ENCODE results near the gene SAMD4B.

Gene SAMD4B

DNA sequence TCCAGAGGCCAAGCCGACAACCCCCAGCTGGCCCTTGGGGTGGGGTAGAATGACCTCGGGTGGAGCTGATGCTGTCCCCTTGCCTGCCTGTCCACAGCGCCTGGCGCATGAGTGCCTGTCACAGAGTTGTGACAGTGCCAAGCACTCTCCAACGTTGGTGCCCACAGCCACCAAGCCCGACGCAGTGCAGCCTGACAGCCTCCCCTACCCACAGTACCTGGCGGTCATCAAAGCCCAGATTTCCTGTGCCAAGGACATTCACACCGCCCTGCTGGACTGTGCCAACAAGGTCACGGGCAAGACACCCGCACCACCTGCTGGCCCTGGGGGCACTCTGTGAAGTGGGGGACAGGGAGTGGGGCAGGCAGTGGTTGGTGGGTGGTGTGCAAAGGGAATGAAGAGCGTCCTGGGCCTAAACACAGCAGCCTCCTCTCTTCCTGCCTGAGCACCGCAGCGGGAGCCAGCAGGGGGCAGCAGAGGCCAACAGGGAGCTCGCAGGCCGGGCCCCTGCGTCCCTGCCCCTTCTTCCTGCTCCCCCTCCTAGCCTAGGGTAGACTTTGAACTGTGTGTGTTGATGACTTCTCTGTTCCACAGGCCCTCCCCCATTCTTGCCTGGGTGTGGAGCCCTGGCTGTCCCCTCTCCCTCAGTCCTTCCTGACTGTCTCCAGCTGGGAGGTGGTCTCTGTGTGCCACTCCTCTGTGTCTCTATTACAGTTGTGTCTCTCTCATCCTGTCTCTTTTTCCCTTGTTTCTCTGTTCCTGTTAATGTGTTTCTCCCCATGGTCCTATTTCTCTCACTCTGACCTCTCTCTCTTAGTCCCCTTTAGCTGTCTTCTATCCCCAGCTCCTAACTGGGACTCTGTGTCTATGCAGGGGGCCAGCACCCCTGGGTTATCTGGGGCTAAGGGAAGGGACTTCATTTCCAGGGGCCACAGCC, 55.4 kb downstream of the SAMD4B start:
- DNase-seq = peak; percentile 89

DNA sequence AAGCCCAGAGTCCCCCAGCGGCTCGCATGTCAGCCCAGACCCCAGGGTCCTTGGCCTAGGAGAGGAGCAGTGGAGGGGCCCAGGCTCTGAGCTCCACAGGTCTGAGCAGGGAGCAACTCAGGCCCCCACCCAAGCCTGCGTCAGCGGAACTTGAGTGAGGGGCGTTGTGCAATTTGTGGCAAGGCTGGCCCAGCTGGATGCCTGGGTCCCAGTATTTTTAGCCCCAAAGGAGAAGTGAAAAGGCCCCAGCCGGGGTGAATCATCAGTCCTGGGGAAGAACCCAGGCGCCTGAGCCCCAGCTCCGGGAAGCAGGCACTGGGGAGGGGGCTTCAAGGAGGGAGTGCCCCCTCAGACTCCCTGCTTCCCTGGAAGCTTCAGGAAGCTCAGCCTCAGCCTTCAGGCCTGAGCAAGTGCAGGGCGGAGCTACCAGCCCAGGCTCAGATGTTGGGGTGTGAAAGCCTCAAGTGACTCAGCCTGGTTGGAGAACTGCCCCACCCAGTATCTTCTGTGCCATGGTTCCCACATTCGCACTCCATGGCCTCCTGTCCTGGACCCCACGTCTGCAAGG, 56.2 kb downstream of the SAMD4B start:
- DNase-seq = peak; percentile 84

DNA sequence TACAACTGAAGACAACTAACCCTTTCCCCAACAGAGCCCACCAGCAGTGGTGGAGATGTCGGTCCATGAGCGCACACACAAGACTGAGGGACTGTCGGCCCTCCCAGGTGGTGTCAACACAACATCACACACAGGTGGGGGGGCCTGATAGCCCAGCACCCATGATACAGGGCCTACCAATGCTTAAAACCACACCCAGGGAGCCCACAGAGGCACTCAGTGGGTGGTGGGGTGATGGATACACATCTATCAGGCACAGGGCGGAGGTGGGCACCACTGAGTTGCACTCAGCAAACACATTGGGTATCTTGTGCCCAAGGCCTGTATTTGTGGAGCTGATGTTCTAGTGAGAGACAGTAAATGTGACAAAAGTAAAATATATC, 57.4 kb downstream of the SAMD4B start:
- no peak for DNase-seq

DNA sequence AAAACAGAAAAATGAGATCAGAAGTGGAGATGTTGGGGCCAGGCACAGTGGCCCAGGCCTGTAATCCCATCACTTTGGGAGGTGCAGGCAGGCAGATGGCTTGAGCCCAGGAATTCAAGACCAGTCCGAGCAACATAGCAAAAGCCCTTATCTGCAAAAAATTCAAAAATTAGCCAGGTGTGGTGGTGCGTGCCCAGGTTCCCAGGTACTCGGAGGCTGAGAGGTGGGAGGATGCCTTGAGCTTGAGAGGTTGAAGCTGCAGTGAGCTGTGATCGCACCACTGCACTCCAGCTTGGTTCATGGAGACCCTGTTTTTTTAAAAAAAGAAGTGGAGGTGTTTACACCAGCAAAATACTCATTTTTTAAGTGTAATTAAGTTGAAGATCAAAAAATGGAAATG, 57.8 kb downstream of the SAMD4B start:
- no peak for DNase-seq

DNA sequence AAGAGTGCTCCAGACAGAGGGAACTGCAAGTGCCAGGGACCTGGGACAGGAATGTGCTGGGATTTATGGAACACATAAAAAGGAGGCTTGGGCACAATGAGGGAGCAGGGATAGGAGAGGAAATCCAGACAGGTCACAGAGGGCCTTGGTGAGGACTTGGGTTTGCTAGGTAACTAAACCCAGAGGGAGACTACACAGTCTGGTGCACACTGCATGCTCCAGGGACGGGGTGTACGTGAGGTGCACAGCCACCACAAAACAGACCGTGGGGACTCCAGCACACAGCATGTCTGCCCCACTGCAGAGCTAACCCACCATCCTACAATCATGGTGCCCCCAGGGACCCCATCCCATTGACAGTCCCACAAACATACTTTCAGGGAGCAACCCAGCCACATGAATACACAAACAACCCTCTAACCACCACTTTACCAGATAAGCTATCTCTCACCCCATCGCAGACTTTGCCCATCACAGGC, 58.9 kb downstream of the SAMD4B start:
- no peak for DNase-seq

DNA sequence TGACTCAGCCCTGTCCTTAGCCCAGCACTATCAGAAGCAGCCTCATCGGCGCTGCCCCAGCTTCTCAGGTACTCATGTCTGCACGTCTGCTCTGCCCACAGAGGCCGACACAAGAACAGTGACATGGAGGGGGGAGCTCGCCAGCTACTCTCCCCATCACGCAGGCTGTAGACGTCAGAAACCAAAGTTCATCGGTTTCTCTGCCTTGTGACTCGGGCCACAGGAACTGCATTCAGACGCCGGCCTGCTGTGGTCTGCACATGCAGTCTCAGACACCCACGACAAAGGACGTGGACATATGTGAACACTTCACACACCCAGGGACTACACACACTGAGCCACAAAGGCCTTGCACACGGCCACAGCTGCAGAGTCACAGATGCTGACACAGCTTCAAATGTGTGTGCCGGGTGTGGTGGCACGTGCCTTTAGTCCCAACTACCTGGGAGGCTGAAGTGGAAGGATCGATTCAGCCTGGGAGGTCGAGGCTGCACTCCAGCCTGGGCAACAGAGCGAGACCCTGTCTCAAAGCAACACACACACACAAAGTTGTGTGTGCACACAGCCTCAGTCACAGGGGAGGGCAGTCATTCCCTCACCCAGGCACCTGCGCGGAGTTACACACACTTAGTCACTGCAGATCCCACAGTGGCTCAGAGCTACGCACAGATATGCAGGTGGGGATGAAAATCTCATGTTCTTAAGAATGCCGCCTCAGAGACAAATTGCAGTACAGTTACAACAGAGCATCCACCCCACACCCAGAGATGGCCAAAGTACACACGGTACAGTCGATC, 59.5 kb downstream of the SAMD4B start:
- DNase-seq = peak; percentile 90

DNA sequence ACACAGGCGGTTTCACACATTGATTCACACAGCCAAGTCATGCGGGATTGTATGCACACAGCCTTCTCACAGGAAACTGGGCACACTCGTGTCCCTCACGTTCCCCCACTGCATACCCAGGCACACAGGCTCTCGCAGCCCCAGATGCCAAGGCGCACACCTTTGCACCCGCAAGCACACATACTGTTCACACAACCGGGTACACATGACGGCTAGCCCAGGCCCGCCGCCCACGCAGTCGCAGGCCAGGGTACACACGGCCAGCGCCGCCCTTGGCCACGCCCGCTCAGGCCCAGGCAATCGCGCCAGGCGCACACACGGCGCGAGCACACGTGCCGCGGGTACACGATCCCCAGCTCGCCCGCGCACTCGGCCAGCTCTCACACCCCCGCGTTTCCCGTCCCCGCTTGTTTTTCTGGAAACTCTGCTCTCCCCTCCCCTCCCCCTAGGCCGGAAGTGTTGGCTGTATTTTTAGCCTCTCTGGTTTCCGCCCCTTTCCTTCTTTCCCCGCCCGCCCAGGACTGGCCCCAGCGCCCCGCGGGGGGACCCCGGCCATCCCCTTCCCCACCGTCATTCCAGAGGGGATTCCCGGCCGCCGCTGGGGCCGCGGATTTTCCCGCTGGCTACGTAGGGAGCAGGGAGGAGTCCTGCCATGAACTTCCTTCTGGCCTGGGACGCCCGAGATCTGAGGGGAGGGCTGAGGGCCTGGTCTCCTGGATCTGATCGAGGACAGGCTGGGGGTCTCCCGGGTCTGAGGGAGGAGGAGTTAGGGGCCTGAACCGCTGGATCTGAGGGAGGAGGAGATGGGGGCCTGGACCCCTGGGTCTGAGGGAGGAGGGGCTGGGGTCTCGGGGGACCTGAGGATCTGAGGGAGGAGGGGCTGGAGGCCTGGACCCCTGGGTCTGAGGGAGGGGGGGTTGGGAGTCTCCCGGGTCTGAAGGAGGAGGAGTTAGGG, 60.4 kb downstream of the SAMD4B start:
- peak; percentile 88 for DNase-seq

DNA sequence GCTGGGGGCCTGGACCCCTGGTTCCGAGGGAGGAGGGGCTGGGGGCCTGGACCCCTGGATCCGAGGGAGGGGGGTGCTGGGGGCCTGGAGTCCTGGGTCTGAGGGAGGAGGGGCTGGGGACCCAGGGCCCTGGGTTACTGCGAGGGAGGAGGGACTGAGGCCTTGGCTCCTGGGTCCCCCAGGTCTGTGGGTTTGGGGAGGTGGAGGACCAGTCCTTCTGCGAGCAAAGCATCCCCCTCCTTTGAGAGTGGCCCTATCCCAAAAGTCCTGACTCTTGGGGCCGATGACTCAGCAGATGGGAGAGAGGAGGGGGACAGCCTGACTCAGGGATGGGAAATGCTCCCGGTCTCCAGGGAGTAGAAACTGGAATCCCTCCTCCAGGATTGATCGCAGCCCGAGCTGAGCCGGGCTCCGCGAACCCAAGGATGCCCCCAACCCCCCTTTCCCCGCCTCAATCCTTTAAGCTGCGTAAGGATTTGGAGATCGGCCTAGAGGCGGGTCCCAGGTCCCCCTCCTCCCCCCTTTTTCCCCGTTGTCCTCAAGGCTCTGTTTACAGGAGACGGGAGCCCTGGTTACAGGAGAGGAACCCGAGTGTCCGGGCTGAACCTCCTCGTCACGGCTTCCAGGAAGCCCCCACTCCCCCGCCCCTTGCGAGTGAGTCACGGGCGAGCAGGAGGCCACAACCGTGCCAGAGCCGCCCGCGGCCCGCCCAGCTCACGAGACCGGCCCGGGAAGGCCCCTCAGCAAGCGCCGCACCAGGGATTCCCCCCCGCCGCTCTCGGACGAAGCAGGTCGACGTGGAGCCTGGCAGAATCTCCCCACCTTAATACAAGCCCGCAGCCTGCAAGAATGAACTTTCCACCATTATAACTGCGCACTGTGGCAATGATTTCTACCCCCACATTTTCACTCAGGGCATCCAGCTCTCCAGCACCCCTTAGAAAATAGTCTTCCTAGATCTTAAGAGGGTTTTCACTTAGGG, 61.4 kb downstream of the SAMD4B start:
- no peak for DNase-seq

DNA sequence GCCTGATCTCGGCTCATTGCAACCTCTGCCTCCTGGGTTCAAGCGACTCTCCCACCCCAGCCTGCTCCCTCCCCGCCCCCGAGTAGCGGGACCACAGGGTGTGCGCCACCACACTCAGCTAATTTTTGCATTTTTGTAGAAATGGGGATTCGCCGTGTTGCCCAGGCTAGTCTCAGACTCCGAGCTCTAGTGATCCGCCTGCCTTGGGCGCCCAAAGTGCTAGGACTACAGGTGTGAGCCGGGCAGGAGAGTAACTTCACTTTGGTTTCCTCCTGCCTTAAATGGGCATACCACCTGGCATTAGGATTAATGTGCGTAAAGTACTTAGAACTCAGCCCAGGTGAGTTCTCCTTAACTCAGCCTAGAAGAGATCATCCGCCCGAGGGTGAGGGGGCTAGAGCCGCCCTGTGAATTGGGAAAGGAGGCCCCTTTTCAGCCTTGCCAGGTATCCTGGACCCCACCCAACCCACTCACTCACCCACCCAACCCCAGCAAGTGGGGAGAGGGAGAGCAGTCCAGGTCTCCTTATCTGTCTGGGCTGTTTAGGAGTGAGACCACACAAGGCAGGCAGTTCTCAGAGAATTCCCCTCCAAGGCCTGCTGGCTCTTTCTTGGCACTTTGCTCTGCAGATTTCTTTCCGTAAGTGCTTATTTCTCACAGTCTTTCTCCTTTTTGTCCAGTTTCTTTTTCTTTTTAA, 63.2 kb downstream of the SAMD4B start:
- DNase-seq = no peak

DNA sequence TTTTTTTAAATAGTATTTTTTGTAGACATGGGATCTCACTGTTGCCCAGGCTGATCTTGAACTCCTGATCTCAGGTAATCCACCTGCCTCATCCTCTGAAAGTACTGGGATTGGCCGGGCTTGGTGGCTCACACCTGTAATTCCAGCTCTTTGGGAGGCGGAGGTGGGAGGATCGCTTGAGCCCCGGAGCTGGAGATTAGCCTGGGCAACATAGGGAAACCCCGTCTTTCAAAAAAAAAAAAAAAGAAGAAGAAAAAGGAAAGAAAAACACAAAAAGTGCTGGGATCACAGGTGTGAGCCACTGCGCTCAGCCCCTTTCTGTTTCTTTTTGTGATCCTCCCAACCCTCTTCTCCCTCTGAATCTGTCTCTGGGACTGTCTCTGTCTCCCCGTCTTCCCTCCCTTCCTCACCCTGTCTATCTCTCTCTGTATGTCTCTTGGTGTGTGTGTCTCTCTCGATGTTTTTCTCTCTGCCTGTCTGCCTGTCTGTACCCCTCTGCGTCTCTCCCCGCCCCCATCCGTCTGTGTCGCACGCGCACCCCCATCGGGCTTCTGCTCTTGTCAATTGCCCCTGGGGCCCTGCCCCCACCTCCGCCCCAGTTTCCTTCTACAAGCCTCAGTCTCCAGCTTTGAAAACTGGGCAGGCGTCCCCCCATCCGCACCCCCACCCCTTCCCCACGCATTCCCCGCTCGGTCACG, 63.9 kb downstream of the SAMD4B start:
- peak; percentile 90 for DNase-seq

DNA sequence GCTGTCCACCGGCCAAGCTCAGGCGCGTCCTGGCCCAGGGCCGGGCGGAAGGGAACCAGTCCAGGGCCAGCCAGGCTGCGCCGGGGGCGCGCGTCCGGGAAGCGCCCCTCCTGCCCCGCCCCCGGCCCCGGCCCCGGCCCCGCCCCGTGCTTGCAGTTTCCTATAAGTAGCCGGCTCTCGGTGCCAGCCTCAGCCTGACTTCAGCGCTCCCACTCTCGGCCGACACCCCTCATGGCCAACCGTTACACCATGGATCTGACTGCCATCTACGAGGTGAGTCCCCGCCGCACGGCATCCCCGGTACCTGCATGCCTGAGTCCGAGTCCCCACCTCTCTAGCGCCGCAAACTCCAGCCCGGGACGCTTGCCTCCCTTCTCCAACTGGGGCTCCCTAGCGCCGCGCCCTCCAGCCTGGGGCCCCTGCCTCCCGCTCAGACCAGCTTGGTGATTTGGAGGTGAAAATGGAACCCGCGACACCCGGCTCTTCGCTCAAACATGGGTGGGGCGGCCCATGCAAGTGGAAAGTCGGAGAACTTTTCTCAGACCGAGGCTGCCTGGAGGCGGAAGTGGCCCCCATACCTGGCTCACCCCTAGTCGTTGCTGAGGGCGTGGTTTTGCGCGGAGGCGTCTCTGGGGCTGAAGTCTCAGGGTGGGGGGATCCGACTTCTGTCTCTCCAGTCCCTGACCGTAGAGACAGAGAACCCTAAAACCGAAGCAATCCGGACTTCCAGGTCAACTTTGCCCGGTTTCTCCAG, 64.6 kb downstream of the SAMD4B start, which contains the start of gene ZFP36:
Gene ZFP36 (plus strand): TSS at position 192 of the 754 bp plus-strand sequence. CDS start 58 bp downstream, at position 250.
- peak; percentile 90 for DNase-seq

DNA sequence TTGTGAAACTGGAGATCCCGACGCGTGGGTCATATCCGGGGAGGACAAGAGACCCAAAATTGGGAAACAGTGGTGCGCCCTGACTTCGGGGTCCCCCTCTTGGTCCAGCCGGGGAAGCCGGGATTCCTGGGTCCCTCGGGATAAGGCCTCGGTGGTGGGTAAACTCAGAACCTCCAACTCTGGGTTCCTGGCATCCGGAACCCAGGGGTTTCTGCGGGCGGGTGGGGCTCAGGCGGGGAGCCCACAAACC, 65.1 kb downstream of the SAMD4B start:
- no peak for DNase-seq

DNA sequence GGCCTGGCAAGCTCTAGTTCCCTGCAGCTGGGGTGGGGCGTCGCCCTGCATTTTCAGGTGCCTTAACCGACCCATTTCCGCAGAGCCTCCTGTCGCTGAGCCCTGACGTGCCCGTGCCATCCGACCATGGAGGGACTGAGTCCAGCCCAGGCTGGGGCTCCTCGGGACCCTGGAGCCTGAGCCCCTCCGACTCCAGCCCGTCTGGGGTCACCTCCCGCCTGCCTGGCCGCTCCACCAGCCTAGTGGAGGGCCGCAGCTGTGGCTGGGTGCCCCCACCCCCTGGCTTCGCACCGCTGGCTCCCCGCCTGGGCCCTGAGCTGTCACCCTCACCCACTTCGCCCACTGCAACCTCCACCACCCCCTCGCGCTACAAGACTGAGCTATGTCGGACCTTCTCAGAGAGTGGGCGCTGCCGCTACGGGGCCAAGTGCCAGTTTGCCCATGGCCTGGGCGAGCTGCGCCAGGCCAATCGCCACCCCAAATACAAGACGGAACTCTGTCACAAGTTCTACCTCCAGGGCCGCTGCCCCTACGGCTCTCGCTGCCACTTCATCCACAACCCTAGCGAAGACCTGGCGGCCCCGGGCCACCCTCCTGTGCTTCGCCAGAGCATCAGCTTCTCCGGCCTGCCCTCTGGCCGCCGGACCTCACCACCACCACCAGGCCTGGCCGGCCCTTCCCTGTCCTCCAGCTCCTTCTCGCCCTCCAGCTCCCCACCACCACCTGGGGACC, 65.6 kb downstream of the SAMD4B start:
- peak; percentile 61 for DNase-seq

DNA sequence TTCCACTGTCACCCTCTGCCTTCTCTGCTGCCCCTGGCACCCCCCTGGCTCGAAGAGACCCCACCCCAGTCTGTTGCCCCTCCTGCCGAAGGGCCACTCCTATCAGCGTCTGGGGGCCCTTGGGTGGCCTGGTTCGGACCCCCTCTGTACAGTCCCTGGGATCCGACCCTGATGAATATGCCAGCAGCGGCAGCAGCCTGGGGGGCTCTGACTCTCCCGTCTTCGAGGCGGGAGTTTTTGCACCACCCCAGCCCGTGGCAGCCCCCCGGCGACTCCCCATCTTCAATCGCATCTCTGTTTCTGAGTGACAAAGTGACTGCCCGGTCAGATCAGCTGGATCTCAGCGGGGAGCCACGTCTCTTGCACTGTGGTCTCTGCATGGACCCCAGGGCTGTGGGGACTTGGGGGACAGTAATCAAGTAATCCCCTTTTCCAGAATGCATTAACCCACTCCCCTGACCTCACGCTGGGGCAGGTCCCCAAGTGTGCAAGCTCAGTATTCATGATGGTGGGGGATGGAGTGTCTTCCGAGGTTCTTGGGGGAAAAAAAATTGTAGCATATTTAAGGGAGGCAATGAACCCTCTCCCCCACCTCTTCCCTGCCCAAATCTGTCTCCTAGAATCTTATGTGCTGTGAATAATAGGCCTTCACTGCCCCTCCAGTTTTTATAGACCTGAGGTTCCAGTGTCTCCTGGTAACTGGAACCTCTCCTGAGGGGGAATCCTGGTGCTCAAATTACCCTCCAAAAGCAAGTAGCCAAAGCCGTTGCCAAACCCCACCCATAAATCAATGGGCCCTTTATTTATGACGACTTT, 66.4 kb downstream of the SAMD4B start:
- DNase-seq = peak; percentile 44

DNA sequence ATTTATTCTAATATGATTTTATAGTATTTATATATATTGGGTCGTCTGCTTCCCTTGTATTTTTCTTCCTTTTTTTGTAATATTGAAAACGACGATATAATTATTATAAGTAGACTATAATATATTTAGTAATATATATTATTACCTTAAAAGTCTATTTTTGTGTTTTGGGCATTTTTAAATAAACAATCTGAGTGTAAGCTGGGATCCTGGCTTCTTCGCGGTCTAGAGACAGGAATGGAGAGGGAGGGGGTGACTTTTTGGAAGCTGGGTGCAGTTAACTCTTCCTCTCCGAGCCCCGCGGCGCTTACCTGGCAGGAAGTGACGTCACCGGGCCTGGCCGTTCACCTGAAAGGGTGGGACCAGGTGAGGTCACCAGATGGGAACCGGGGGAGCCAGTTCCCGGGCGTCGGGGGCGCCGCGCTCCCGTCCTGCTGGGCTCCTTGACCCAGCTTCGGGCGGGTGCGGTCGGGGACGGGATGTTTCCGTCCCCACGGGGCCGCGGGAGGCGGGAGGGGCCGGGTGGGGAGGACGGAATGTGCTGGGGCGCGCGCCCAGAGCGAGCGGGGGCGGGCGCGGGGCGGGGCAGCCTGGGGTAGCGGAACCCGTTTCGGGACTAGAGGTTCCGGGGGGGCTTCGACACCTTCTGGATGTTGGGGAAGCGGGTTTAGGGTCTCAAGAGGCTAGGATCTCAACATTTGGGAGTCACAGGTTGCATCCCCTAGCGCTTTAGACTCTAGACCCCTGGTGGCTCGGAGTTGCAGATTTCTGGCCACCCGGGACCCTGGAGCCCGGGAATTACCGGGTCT, 67.2 kb downstream of the SAMD4B start:
- peak; percentile 81 for DNase-seq

DNA sequence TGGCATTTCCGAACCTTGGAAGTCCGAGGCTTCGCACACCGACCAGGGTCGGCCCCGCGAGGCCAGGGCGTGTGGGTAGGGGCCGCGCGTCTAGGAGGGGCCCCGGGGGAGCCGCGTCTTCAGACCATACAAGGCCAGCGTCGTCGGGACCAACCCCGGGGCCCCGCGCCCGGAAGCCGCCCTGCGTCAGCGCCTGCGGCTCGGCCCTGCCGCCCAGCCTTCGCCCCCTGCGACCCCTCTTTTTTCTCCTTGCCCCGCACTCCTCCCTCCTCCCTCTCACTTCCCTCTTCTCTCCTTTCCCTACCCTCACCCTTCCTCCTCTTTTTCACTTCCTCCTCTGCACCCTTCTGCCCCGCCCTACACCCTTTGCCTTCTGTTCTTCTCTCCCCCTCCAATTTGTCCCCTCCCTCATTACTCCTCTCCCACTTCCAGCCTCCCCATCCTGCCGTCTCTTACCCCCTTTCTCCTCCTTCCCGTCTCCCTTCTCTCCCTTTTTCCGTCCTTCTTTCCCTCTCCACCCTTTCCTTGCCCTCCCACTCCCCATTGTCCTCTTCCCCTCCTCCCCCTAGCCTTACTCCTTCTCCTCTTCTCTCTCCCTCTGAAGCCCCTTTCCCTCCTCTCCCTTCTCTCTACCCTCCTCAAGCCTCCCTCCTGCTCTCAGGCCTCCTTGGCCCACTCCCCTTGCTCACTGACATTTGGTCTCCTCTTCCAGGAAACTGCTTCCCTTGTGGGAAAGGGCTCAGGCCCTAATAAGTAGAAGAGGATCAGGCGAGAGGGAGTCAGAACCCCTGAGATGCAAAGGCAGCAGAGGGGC, 68.0 kb downstream of the SAMD4B start:
- DNase-seq = peak; percentile 63

Measured in NK-92 treated with Interleukin-12 subunit alpha and Interleukin-12 subunit beta, amount 100 ng/mL, for 24 hours (cell line).